Spinal cord (tissue), 10 donors: Measurements from ENCODE around the gene ACAA1. TPM values are rescaled to one million over a fixed set of nuclear protein-coding genes. Genes with fewer than 3 reads are reported as not detected.

ENCODE experiments used
- DNase-seq, 6 donors: peaks; one replicate each; pipeline versions ENCODE4 v3.0.0 to v3.0.0-alpha.2; 2013 to 2015; ENCODE audit warnings: low spot score in 6 of 6, low read depth in 4 of 6
- H3K27ac ChIP-seq: one replicate; pipeline ENCODE4 v1.5.1; 2013; ENCODE audit warnings: low read depth, low read length, control low read depth
- H3K27me3 ChIP-seq: one replicate; pipeline ENCODE4 v1.6.1; 2013; ENCODE audit warnings: low read length; ENCODE audit not compliant: control insufficient read depth, insufficient read depth
- H3K36me3 ChIP-seq: one replicate; pipeline ENCODE4 v1.6.1; 2013; ENCODE audit warnings: low read length; ENCODE audit not compliant: control insufficient read depth, insufficient read depth
- H3K4me1 ChIP-seq: one replicate; pipeline ENCODE4 v1.6.1; 2013; ENCODE audit warnings: low read length; ENCODE audit not compliant: control insufficient read depth, insufficient read depth
- H3K4me3 ChIP-seq: one replicate; pipeline ENCODE4 v1.5.1; 2013; ENCODE audit warnings: low read depth, low read length, control low read depth
- H3K9me3 ChIP-seq: one replicate; pipeline ENCODE4 v1.6.1; 2013; ENCODE audit warnings: low read length; ENCODE audit not compliant: control insufficient read depth, insufficient read depth
- WGBS: methylation state at CpG from one replicate; pipeline ENCODE4 v1.1.5; 2013; ENCODE audit warnings: missing lambda C conversion rate; ENCODE audit not compliant: insufficient coverage; 5-methylcytosine and 5-hydroxymethylcytosine counted together
- polyA plus RNA-seq, 2 donors: library from polyadenylated mRNA; unstranded; fragments of 120-200 nt; gene quantifications; one replicate each; pipeline ENCODE4 v1.2.1, GENCODE V29; 2013; ENCODE audit not compliant: insufficient read length in 2 of 2
- total RNA-seq, 2 donors: library from RNA; depleted of rRNA in 1 of 2; stranded (reverse); fragments of 120-200 nt in 1 of 2; fragments of >200 nt in 1 of 2; gene quantifications; one replicate each; pipeline versions ENCODE4 v1.2.3 to v1.2.4, GENCODE V29; 2013 to 2014
- donor health status: healthy.

Gene ACAA1
- total and polyA plus RNA-seq, 4 donors: 30.2 to 100 (median 67.9) TPM

GRCh38 chr3:38155825-38156224, 18.9 kb upstream of the ACAA1 start:
- DNase-seq: no peak
- Histone ChIP-seq H3K27me3 (no peaks in the 10 kb centered on the region), H3K36me3 (no peaks in the 10 kb centered on the region), H3K4me1 (no peaks in the 10 kb centered on the region), H3K9me3 (no peaks in the 10 kb centered on the region), H3K27ac (no peak overlapping the region), H3K4me3 (no peak overlapping the region)
- WGBS: no CpG with 5 or more reads among the region's 2 CpGs

GRCh38 chr3:38154625-38155255, 17.8 kb upstream of the ACAA1 start:
- DNase-seq: no peak
- Histone ChIP-seq H3K4me1 (no peaks in the 10 kb centered on the region), H3K4me3 (no peak overlapping the region), H3K27ac (no peak overlapping the region), H3K27me3 (no peaks in the 10 kb centered on the region), H3K9me3 (no peaks in the 10 kb centered on the region), H3K36me3 (no peaks in the 10 kb centered on the region)
- WGBS: 71% methylated on average over 1 of the region's 2 CpGs

- 40% methylated on average over 1 of the region's 2 CpGs for WGBS
- H3K27me3 ChIP-seq: no peaks in the 10 kb centered on the region
- H3K4me1 ChIP-seq: no peaks in the 10 kb centered on the region
- H3K36me3 ChIP-seq: no peaks in the 10 kb centered on the region
- no peak overlapping the region for H3K27ac ChIP-seq
- no peaks in the 10 kb centered on the region for H3K9me3 ChIP-seq
- DNase-seq: peak in 2 of 6 donors; percentile 14 to 55
- H3K4me3 ChIP-seq: no peak overlapping the region
These were observed 17.1 kb upstream of the ACAA1 start for GRCh38 chr3:38154033-38154494.

GRCh38 chr3:38153221-38153620, 16.3 kb upstream of the ACAA1 start:
- no peak for DNase-seq
- no peaks in the 10 kb centered on the region for H3K9me3 ChIP-seq
- no peaks in the 10 kb centered on the region for H3K27me3 ChIP-seq
- H3K4me3 ChIP-seq: no peak overlapping the region
- 92% methylated on average over 2 of the region's 2 CpGs for WGBS
- H3K36me3 ChIP-seq: no peaks in the 10 kb centered on the region
- no peaks in the 10 kb centered on the region for H3K4me1 ChIP-seq
- no peak overlapping the region for H3K27ac ChIP-seq

- WGBS: 97% methylated on average over 2 of the region's 2 CpGs
- Histone ChIP-seq H3K27me3 (no peaks in the 10 kb centered on the region), H3K4me3 (no peak overlapping the region)
These were observed 15.7 kb upstream of the ACAA1 start for GRCh38 chr3:38152609-38153008.

GRCh38 chr3:38151667-38152265, 14.8 kb upstream of the ACAA1 start:
- H3K27me3 ChIP-seq: no peaks in the 10 kb centered on the region
- no peaks in the 10 kb centered on the region for H3K4me1 ChIP-seq
- no CpG with 5 or more reads among the region's 3 CpGs for WGBS
- no peak overlapping the region for H3K27ac ChIP-seq
- peak in 2 of 6 donors; percentile 22 to 39 for DNase-seq
- H3K9me3 ChIP-seq: no peaks in the 10 kb centered on the region
- H3K36me3 ChIP-seq: no peaks in the 10 kb centered on the region
- no peak overlapping the region for H3K4me3 ChIP-seq

More at GRCh38 chr3:38152609-38153008, 15.7 kb upstream of the ACAA1 start:
- no peaks in the 10 kb centered on the region for H3K4me1 ChIP-seq
- H3K27ac ChIP-seq: no peak overlapping the region
- no peaks in the 10 kb centered on the region for H3K36me3 ChIP-seq
- no peaks in the 10 kb centered on the region for H3K9me3 ChIP-seq
- DNase-seq: no peak

- Histone ChIP-seq H3K27me3 (no peaks in the 10 kb centered on the region), H3K4me1 (no peaks in the 10 kb centered on the region), H3K4me3 (no peak overlapping the region), H3K36me3 (no peaks in the 10 kb centered on the region), H3K27ac (no peak overlapping the region), H3K9me3 (no peaks in the 10 kb centered on the region)
- 38% methylated on average over 1 of the region's 3 CpGs for whole genome bisulfite sequencing
- no peak for DNase-seq
These were observed 14.0 kb upstream of the ACAA1 start for GRCh38 chr3:38150780-38151528.

- H3K9me3 ChIP-seq: no peaks in the 10 kb centered on the region
- no peak overlapping the region for H3K4me3 ChIP-seq
- no peak overlapping the region for H3K27ac ChIP-seq
- H3K4me1 ChIP-seq: no peaks in the 10 kb centered on the region
- no peaks in the 10 kb centered on the region for H3K27me3 ChIP-seq
- H3K36me3 ChIP-seq: no peaks in the 10 kb centered on the region
- WGBS: 88% methylated on average over 1 of the region's 3 CpGs
- DNase-seq: no peak
These were observed 12.8 kb upstream of the ACAA1 start for GRCh38 chr3:38149708-38150107.

GRCh38 chr3:38148311-38148882, 11.5 kb upstream of the ACAA1 start:
- WGBS: 86% methylated on average over 1 of the region's 5 CpGs
- H3K4me1 ChIP-seq: no peaks in the 10 kb centered on the region
- no peak overlapping the region for H3K4me3 ChIP-seq
- no peaks in the 10 kb centered on the region for H3K9me3 ChIP-seq
- no peak overlapping the region for H3K27ac ChIP-seq
- no peaks in the 10 kb centered on the region for H3K27me3 ChIP-seq
- no peaks in the 10 kb centered on the region for H3K36me3 ChIP-seq
- no peak for DNase-seq
